Lower leg skin (tissue), 4 donors: Measurements from ENCODE around the gene PLAU. TPM values are rescaled to one million over a fixed set of nuclear protein-coding genes. Genes with fewer than 3 reads are reported as not detected.

Experiments used
- DNase-seq, 2 donors: peaks; one replicate each; pipeline ENCODE4 v3.0.0-alpha.2; 2019; ENCODE audit warnings: low spot score in 2 of 2
- H3K4me3 ChIP-seq: fragments of 200-600 bp; sonication (generic); 2 replicates; pipeline ENCODE4 v1.5.1; 2017; ENCODE audit warnings: mild to moderate bottlenecking, low read depth; ENCODE audit not compliant: poor library complexity, severe bottlenecking
- POLR2A ChIP-seq, 2 donors: fragments of 450-650 bp; IDR thresholded peaks; one replicate each; pipeline ENCODE4 v1.6.1; 2016 to 2017; ENCODE audit warnings: antibody characterized with exemption in 2 of 2, mild to moderate bottlenecking in 1 of 2, moderate library complexity in 1 of 2
- WGBS, 2 donors: methylation state at CpG; one replicate each; pipeline ENCODE4 v1.1.5; 2018; 5-methylcytosine and 5-hydroxymethylcytosine counted together
- intact Hi-C: fragments of 100-400 bp; cut with DNase I; formaldehyde crosslinking; loops from one replicate; pipeline ENCODE4 v1.15.0; 2023; ENCODE audit warnings: low total_unique reads
- total RNA-seq, 4 donors: library from RNA; depleted of rRNA; stranded (reverse); fragments of >200 nt; gene quantifications; one replicate each; pipeline ENCODE4 v1.1.0, GENCODE V29; 2016
- TF ChIP-seq, protein P1 (sequence below), 3 donors: fragments of 450-650 bp; IDR thresholded peaks; one replicate each; pipeline ENCODE4 v1.5.1; 2016; ENCODE audit warnings: antibody characterized with exemption in 3 of 3, mild to moderate bottlenecking in 3 of 3, moderate library complexity in 2 of 3

PLAU gene
- total RNA-seq, 4 donors from 2014 or later, result 12.7 to 28.5 (median 14.7) TPM

DNA sequence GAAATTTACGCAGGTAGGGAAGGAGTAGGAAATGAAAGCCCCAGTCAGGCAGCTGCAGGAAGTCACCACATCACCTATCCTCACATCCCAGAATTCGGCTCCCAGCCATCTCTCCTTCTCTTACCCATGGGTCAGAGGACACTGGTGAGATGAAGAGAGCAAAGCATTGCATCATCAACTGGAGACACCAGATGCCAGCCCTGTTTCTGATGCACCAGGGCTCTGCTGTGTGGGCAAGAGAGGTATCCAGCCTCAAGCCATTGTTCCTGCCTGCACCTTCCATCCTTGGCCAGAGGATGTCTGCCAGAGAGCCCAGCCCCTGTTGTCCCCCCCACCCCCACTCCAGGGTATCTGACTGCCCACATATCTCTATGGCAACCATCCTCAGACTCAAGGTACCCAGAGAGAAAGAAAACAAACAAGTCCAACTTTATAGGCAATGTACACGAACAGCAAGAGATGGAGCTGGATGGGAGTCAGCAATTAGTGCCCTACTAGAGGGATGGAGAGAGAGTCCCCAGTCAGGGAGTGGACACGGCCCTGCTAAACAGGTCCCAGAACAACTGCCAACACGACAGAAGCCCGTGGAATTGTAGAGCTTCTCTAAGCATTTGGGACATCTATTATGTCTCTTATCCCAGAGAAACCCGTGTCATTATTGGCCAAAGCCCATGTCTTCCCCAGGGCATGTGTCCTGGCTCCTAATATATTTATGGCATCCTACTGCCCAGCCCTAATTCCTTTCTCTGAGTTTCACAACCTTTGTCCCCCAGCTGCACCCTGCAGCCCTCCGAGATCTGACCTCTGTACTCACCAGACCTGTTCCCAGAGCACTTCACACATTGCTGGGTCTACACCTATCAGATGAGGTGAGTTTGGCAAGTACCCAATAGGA, 39.4 kb upstream of the PLAU start:
- TF ChIP-seq POLR2A (IDR thresholded peaks at IDR 0.05), result no peak
- TF ChIP-seq, protein P1, sequence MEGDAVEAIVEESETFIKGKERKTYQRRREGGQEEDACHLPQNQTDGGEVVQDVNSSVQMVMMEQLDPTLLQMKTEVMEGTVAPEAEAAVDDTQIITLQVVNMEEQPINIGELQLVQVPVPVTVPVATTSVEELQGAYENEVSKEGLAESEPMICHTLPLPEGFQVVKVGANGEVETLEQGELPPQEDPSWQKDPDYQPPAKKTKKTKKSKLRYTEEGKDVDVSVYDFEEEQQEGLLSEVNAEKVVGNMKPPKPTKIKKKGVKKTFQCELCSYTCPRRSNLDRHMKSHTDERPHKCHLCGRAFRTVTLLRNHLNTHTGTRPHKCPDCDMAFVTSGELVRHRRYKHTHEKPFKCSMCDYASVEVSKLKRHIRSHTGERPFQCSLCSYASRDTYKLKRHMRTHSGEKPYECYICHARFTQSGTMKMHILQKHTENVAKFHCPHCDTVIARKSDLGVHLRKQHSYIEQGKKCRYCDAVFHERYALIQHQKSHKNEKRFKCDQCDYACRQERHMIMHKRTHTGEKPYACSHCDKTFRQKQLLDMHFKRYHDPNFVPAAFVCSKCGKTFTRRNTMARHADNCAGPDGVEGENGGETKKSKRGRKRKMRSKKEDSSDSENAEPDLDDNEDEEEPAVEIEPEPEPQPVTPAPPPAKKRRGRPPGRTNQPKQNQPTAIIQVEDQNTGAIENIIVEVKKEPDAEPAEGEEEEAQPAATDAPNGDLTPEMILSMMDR (IDR thresholded peaks at IDR 0.05), result no peak
- 52 to 70% methylated on average over 8 of the region's 8 CpGs for WGBS, 2 donors
- intact Hi-C loops, result no loop called here
- no peak for DNase-seq
- no peak overlapping the region for H3K4me3 ChIP-seq

DNA sequence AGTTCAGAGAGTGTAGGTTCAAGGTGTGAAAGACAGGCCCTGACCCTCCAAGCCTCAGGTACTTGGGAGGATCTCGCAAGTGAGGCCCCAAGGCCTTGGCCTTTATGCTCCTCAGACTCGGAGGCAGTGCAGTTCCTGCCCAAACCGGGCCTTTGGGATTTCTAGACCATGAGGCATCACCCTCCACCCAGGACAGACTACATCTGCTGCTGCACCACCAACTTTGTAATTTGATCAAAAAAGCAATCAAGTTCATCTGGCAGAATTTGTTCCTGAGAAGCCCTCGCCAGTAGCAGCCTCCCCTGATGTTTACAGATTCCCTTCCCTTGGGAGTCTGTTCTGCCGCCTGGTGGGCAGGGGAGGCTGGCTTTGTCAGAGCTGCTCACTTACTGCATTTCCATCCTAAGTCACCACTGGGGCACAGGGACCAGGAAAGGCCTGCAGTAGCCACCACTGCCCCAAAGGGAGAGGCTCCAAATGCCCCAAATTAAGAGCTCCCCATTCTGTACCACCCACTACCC, 38.7 kb upstream of the PLAU start:
- TF ChIP-seq, protein P1 (IDR thresholded peaks at IDR 0.05), result no peak
- no peak for TF ChIP-seq POLR2A (IDR thresholded peaks at IDR 0.05)
- DNase-seq, result no peak
- intact Hi-C loops, result no loop called here
- 53 to 59% methylated on average over 5 of the region's 5 CpGs for WGBS, 2 donors
- no peak overlapping the region for H3K4me3 ChIP-seq

DNA sequence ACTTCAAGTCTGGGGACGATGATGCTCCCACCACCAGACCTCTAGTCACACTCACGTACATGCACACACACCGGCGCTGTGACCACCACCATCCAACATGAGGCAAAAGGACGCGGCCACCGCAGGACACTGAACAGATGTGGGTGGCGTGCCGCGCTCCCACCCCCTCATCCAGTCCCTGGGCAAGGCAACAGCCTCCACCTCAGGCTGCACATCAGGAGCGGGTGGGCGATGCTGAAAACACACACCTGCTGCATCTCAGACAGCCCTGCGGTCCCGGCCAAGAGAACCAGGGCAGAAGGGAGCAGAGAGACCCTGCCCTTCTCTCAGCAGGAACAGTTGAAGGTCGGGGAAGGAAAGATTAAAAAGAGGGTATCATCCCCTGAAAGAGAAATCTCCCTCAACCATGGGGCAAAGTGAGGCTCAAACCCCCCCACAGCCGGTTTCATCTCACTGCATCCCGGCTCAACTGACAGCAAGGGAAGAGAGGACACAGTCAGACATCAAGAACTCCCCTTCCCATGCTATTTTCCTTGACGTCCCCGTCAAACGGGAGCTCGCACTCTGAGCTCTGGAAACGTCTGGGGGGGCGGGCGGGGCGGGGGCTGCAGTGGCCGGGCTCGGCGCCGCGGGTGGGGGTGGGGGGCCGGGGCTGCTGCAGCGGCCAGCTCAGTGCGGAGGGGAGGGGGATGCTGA, 37.6 kb upstream of the PLAU start:
- intact Hi-C loops, result no loop called here
- no peak for TF ChIP-seq POLR2A (IDR thresholded peaks at IDR 0.05)
- no peak for DNase-seq
- 34 to 67% methylated on average over 11 to 18 of the region's 33 CpGs for WGBS, 2 donors
- no peak overlapping the region for H3K4me3 ChIP-seq

DNA sequence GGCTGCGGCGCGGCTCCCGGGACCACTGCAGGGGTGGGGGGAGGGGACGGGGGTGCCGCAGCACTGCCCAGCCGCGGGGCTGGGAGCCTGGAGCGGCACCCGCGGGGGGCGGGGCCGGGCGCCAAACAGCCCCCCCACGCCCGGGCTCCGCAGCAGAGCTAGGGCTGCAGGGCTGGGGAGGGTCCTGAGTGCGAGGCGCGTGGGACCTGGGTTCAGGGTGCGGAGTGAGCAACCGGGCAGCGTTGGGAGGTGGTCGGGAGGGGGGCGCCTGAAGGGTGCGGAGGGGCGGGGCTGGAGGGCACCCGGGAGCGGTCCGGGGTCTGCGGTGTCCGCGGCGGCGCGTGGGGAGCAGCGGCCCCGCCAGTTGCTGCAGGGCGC, 37.1 kb upstream of the PLAU start:
- 0% methylated on average over 9 of the region's 39 CpGs; no CpG with 5 or more reads in 1 of the 2 donors for WGBS, 2 donors
- intact Hi-C loops, result no loop called here
- TF ChIP-seq, protein P1 (IDR thresholded peaks at IDR 0.05), result no peak
- no peak for TF ChIP-seq POLR2A (IDR thresholded peaks at IDR 0.05)
- DNase-seq, result no peak
- H3K4me3 ChIP-seq, result peak overlapping the region; percentile 71

DNA sequence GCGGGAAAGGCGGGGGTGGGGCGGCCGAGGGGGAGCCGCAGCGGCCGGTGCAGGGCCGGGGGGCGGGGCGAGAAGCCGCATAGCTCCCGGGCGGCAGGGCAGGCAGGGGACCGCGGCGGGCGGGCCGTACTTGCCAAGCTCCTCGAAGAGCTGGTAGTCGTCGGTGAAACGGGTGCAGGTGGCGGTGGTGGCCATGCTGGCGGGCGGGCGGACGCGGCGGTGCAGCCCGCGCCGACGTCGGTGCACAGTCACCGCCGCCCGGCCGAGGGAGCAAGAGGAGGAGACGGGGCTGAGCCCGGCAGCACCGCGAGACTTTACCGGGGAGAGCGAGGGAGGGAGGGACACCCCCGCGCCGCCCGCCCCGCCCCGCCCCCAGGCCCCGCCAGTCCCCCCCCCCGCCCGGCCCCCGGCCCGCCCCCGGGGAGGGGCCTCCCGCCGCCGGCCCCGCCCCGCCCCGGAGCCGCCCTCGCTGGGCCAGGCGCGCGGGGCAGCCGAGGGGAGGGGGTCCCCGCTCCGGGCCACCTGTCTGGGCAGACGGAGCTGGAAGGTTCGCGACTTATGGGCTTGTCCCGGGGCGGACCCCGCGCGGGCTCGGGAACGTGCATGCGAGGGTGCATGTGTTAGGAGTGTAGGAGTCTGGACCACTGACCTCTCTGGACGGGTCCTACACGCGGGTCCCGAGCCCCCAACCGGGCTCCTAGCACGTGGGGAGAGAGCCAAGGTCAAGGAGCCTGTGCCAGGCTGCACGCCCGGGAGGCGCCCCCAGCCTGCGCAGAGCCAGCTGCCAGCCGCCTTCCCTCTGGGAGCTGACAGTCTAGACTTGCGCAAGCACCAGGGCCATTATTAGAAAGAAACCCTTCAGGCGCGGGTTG, 36.4 kb upstream of the PLAU start, which contains the start of gene CAMK2G:
TSS of gene CAMK2G (minus strand) at position 289 of the 872 bp plus-strand sequence. CDS start at position 195, 94 bp downstream.
- TF ChIP-seq, protein P1 (IDR thresholded peaks at IDR 0.05), result no peak
- TF ChIP-seq POLR2A (IDR thresholded peaks at IDR 0.05), result no peak
- 1 to 3% methylated on average over 24 to 48 of the region's 95 CpGs for WGBS, 2 donors
- DNase-seq, result peak; percentile 68 to 95
- peak within 1 kb of the TSS; percentile 71 for H3K4me3 ChIP-seq
- intact Hi-C loops, result no loop called here
